Endothelial cell of umbilical vein (primary cell): ENCODE results near the gene BIRC2.

Experiments
- EZH2 ChIP-seq: IDR thresholded peaks from 2 replicates; pipeline ENCODE4 v1.6.1; 2012; ENCODE audit warnings: borderline replicate concordance, low read depth, mild to moderate bottlenecking, moderate library complexity, low read length, inconsistent platforms; ENCODE audit not compliant: severe bottlenecking
- GATA2 ChIP-seq: IDR thresholded peaks from 2 replicates; pipeline ENCODE4 v1.7.0; 2011; ENCODE audit warnings: low read depth, mild to moderate bottlenecking, moderate library complexity, mixed read lengths, low read length; ENCODE audit not compliant: insufficient read length, insufficient read depth
- JUN ChIP-seq: IDR thresholded peaks from 2 replicates; pipeline ENCODE4 v1.6.1; 2011; ENCODE audit warnings: borderline replicate concordance, low read depth; ENCODE audit not compliant: insufficient read length, insufficient read depth
- MYC ChIP-seq: IDR thresholded peaks from one replicate; pipeline ENCODE4 v1.6.1; 2011; ENCODE audit warnings: mild to moderate bottlenecking, low read depth, low read length
- POLR2A ChIP-seq: IDR thresholded peaks from 2 replicates; pipeline ENCODE4 v1.6.1; 2012; ENCODE audit warnings: low read depth, mild to moderate bottlenecking, control low read depth, low read length
- TF ChIP-seq, protein P1 (sequence below), 2 donors: IDR thresholded peaks; 1 replicate in 1 of 2; 2 replicates in 1 of 2; pipeline ENCODE4 v1.5.1; 2011; ENCODE audit warnings: low read length in 2 of 2, mild to moderate bottlenecking in 2 of 2, moderate library complexity in 2 of 2, control low read depth in 1 of 2, inconsistent platforms in 1 of 2, low read depth in 1 of 2; ENCODE audit not compliant: insufficient read depth in 1 of 2; ENCODE audit errors: extremely low read depth in 1 of 2
- TF ChIP-seq, protein P2 (sequence below): IDR thresholded peaks from 2 replicates; pipeline ENCODE4 v1.6.1; 2011; ENCODE audit not compliant: insufficient read depth, insufficient read length

DNA sequence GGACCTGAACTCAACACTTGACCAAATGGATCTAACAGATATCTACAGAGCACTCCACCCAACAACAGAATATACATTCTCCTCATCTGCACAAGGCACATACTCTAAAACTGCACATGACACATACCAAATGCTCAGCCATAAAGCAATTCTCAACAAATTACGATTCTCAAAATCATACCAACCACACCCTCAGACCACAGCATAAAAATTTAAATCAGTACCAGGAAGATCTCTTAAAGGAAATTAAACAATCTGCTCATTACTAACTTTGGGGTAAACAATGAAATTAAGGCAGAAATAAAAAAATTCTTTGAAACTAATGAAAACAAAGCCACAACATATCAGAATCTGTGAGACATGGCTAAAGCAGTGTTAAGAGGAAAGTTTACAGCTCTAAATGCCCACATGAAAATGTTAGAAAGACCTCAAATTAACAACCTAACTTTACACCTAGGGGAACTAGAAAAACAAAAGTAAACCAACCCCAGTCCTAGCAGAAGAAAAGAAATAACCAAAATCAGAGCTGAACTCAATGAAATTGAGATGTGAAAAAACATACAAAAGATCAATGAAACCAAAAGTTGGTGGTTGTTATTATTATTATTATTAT lies 68.4 kb downstream of the BIRC2 start:
- TF ChIP-seq, protein P1, sequence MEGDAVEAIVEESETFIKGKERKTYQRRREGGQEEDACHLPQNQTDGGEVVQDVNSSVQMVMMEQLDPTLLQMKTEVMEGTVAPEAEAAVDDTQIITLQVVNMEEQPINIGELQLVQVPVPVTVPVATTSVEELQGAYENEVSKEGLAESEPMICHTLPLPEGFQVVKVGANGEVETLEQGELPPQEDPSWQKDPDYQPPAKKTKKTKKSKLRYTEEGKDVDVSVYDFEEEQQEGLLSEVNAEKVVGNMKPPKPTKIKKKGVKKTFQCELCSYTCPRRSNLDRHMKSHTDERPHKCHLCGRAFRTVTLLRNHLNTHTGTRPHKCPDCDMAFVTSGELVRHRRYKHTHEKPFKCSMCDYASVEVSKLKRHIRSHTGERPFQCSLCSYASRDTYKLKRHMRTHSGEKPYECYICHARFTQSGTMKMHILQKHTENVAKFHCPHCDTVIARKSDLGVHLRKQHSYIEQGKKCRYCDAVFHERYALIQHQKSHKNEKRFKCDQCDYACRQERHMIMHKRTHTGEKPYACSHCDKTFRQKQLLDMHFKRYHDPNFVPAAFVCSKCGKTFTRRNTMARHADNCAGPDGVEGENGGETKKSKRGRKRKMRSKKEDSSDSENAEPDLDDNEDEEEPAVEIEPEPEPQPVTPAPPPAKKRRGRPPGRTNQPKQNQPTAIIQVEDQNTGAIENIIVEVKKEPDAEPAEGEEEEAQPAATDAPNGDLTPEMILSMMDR (IDR thresholded peaks at IDR 0.05; ENCODE audit: extremely low read depth in 1 of 2, insufficient read depth in 1 of 2, low read depth in 1 of 2, low read length in 2 of 2), result no peak
- TF ChIP-seq EZH2, result no peak
- TF ChIP-seq, protein P2, sequence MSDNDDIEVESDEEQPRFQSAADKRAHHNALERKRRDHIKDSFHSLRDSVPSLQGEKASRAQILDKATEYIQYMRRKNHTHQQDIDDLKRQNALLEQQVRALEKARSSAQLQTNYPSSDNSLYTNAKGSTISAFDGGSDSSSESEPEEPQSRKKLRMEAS, result no peak
- TF ChIP-seq MYC, result no peak
- TF ChIP-seq POLR2A, result no peak
- TF ChIP-seq GATA2, result no peak
- no peak for TF ChIP-seq JUN
